GM12878 (cell line): Measurements from ENCODE around the gene IRGC. TPM values are rescaled to one million over a fixed set of nuclear protein-coding genes. Genes with fewer than 3 reads are reported as not detected.

Experiments used
- BRCA1 ChIP-seq: IDR thresholded peaks from 2 replicates; pipeline ENCODE4 v1.6.1; 2011; ENCODE audit warnings: low read depth, low read length, improper control_type of control experiment
- CBX3 ChIP-seq: fragments of 200-600 bp; sonication (generic); IDR thresholded peaks from 2 replicates; pipeline ENCODE4 v1.6.1; 2016; ENCODE audit warnings: low read depth, borderline replicate concordance
- EGR1 ChIP-seq, 2 experiments: IDR thresholded peaks; 1 replicate in 1 of 2; 2 replicates in 1 of 2; pipeline ENCODE4 v1.6.1; 2011 to 2012; ENCODE audit warnings: low read depth in 2 of 2, low read length in 2 of 2, borderline replicate concordance in 1 of 2, mild to moderate bottlenecking in 1 of 2, moderate library complexity in 1 of 2
- EZH2 ChIP-seq: IDR thresholded peaks from 2 replicates; pipeline ENCODE4 v1.6.1; 2012; ENCODE audit warnings: low read depth, mild to moderate bottlenecking, control low read depth, inconsistent platforms, low read length, borderline replicate concordance; ENCODE audit not compliant: control insufficient read depth
- HDAC2 ChIP-seq: fragments of 200-600 bp; sonication (generic); IDR thresholded peaks from 2 replicates; pipeline ENCODE4 v1.6.1; 2017
- LARP7 ChIP-seq: fragments of 450-650 bp; IDR thresholded peaks from 2 replicates; pipeline ENCODE4 v1.6.1; 2017; ENCODE audit warnings: mild to moderate bottlenecking
- MTA3 ChIP-seq: IDR thresholded peaks from 2 replicates; pipeline ENCODE4 v1.6.1; 2012; ENCODE audit warnings: low read length, inconsistent platforms, borderline replicate concordance
- MXI1 ChIP-seq: fragments of 150-350 bp; IDR thresholded peaks from 2 replicates; pipeline ENCODE4 v1.6.1; 2011; ENCODE audit warnings: low read depth, mild to moderate bottlenecking, inconsistent platforms, low read length, improper control_type of control experiment
- PML ChIP-seq: IDR thresholded peaks from 2 replicates; pipeline ENCODE4 v1.6.1; 2012; ENCODE audit warnings: low read length, inconsistent platforms
- POLR2A ChIP-seq: IDR thresholded peaks from 2 replicates; pipeline ENCODE4 v1.6.1; 2011; ENCODE audit warnings: low read depth, mild to moderate bottlenecking, low read length
- RB1 ChIP-seq: fragments of 450-650 bp; formaldehyde crosslinking; IDR thresholded peaks from 2 replicates; pipeline ENCODE4 v1.6.1; 2017; ENCODE audit warnings: mild to moderate bottlenecking, borderline replicate concordance
- SMAD1 ChIP-seq: fragments of 450-650 bp; IDR thresholded peaks from 2 replicates; pipeline ENCODE4 v1.6.1; 2018; ENCODE audit warnings: mild to moderate bottlenecking, low read depth; ENCODE audit not compliant: partially characterized antibody
- SPI1 ChIP-seq: IDR thresholded peaks from 2 replicates; pipeline ENCODE4 v1.6.1; 2011; ENCODE audit warnings: low read depth, mild to moderate bottlenecking, low read length, moderate library complexity, borderline replicate concordance; ENCODE audit not compliant: insufficient read depth
- ZNF274 ChIP-seq: IDR thresholded peaks from one replicate; pipeline ENCODE4 v1.8.0; 2011; ENCODE audit not compliant: insufficient read length, insufficient read depth
- polyA plus RNA-seq, 11 experiments: library from polyadenylated mRNA; depleted of rRNA in 4 of 11; unstranded in 6 of 11; stranded (reverse) in 5 of 11; fragments of >200 nt; fragmentation: Nextera tagmentation in 4 of 11; fragmentation: Illumina TruSeq in 1 of 11; extraction: Ambion mirVana in 4 of 11; extraction: Trizol in 1 of 11; gene quantifications; 1 replicate in 1 of 11; 2 replicates in 10 of 11; pipeline versions ENCODE4 v1.2.1 to v1.2.3, GENCODE V29; 2011 to 2016; ENCODE audit warnings: inconsistent platforms in 2 of 11, missing spikeins in 2 of 11, low read depth in 1 of 11
- total RNA-seq, 4 experiments: library from RNA; depleted of rRNA in 3 of 4; stranded (reverse); fragments of >200 nt in 3 of 4; fragmentation: Illumina TruSeq in 1 of 4; extraction: Trizol in 1 of 4; gene quantifications; 2 replicates each; pipeline versions ENCODE4 v1.2.1 to v1.2.3, GENCODE V29; 2013 to 2021
- TF ChIP-seq, protein P1 (sequence below): IDR thresholded peaks from 2 replicates; pipeline ENCODE4 v1.6.1; 2011; ENCODE audit warnings: low read depth, mild to moderate bottlenecking, low read length, moderate library complexity, borderline replicate concordance; ENCODE audit errors: extremely low read depth
- TF ChIP-seq, protein P2 (sequence below): IDR thresholded peaks from 2 replicates; pipeline ENCODE4 v1.6.1; 2012; ENCODE audit warnings: improper control_type of control experiment, low read depth, low read length; ENCODE audit not compliant: insufficient replicate concordance
- TF ChIP-seq, protein P3 (sequence below): IDR thresholded peaks from 2 replicates; pipeline ENCODE4 v1.6.1; 2011; ENCODE audit warnings: borderline replicate concordance, low read depth, mild to moderate bottlenecking, moderate library complexity, mixed read lengths, low read length; ENCODE audit not compliant: insufficient read depth; ENCODE audit errors: extremely low read length
- TF ChIP-seq, protein P4 (sequence below): fragments of 450-650 bp; conservative IDR thresholded peaks from 2 replicates; pipeline ENCODE4 v1.6.1; 2017; ENCODE audit warnings: mild to moderate bottlenecking, moderate library complexity

The IRGC gene
- total and polyA plus RNA-seq, 10 of the 15 experiments (the other 5 are each of a cell fraction or from before 2014, with no cell fraction given), result 0.04 TPM; not detected in 9

DNA sequence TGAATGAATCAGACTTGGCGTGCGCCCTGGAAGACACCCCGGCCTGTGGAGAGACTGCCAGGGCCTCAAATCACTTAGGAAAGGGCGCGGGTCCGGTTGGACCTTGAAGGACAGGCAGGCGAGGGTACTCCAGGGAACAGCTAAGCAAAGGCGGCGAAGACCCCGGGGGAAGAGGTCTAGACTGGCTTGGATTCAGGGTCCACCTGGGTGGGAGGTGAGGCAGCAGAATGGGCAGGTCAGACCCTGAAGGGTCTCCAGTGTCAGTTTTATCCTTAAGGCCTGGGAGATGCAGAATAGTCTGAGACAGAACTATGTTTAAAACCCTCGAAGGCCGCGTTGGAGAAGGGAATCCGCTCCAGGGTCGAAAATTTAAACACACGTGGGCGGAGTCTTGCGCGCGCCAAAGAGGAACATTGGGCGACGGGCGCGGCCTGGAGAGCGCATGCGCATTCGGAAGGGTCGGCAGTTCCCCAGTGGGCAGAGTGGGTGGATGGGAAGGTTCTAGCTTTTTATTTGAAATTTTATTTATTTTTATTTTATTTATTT is 39.5 kb downstream of the IRGC start (continued):
- no peak for TF ChIP-seq EZH2
- TF ChIP-seq LARP7, result peak; percentile 86
- no peak for TF ChIP-seq CBX3
- TF ChIP-seq RB1, result no peak
- no peak for TF ChIP-seq HDAC2
- TF ChIP-seq, protein P1, sequence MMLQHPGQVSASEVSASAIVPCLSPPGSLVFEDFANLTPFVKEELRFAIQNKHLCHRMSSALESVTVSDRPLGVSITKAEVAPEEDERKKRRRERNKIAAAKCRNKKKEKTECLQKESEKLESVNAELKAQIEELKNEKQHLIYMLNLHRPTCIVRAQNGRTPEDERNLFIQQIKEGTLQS, result no peak
- TF ChIP-seq ZNF274, result no peak
- TF ChIP-seq MXI1, result peak; percentile 27; the same call in 1 of the 2 replicates
- TF ChIP-seq, protein P2, sequence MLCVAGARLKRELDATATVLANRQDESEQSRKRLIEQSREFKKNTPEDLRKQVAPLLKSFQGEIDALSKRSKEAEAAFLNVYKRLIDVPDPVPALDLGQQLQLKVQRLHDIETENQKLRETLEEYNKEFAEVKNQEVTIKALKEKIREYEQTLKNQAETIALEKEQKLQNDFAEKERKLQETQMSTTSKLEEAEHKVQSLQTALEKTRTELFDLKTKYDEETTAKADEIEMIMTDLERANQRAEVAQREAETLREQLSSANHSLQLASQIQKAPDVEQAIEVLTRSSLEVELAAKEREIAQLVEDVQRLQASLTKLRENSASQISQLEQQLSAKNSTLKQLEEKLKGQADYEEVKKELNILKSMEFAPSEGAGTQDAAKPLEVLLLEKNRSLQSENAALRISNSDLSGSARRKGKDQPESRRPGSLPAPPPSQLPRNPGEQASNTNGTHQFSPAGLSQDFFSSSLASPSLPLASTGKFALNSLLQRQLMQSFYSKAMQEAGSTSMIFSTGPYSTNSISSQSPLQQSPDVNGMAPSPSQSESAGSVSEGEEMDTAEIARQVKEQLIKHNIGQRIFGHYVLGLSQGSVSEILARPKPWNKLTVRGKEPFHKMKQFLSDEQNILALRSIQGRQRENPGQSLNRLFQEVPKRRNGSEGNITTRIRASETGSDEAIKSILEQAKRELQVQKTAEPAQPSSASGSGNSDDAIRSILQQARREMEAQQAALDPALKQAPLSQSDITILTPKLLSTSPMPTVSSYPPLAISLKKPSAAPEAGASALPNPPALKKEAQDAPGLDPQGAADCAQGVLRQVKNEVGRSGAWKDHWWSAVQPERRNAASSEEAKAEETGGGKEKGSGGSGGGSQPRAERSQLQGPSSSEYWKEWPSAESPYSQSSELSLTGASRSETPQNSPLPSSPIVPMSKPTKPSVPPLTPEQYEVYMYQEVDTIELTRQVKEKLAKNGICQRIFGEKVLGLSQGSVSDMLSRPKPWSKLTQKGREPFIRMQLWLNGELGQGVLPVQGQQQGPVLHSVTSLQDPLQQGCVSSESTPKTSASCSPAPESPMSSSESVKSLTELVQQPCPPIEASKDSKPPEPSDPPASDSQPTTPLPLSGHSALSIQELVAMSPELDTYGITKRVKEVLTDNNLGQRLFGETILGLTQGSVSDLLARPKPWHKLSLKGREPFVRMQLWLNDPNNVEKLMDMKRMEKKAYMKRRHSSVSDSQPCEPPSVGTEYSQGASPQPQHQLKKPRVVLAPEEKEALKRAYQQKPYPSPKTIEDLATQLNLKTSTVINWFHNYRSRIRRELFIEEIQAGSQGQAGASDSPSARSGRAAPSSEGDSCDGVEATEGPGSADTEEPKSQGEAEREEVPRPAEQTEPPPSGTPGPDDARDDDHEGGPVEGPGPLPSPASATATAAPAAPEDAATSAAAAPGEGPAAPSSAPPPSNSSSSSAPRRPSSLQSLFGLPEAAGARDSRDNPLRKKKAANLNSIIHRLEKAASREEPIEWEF, result no peak
- peak in 1 of 2 experiments; percentile 37; a peak in 2 of 3 replicates for TF ChIP-seq EGR1 (IDR thresholded peaks at IDR 0.05; ENCODE audit: borderline replicate concordance in 1 of 2, low read depth in 2 of 2, low read length in 2 of 2)
- no peak for TF ChIP-seq POLR2A
- peak; percentile 70 for TF ChIP-seq SMAD1
- TF ChIP-seq PML, result 0 out of 2 replicates have a peak, but pooled peaks have one; percentile 19
- TF ChIP-seq, protein P3, sequence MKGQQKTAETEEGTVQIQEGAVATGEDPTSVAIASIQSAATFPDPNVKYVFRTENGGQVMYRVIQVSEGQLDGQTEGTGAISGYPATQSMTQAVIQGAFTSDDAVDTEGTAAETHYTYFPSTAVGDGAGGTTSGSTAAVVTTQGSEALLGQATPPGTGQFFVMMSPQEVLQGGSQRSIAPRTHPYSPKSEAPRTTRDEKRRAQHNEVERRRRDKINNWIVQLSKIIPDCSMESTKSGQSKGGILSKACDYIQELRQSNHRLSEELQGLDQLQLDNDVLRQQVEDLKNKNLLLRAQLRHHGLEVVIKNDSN, result no peak
- no peak for TF ChIP-seq MTA3
- TF ChIP-seq BRCA1, result no peak
- 0 out of 2 replicates have a peak, but pooled peaks have one; percentile 18 for TF ChIP-seq SPI1
- TF ChIP-seq, protein P4, sequence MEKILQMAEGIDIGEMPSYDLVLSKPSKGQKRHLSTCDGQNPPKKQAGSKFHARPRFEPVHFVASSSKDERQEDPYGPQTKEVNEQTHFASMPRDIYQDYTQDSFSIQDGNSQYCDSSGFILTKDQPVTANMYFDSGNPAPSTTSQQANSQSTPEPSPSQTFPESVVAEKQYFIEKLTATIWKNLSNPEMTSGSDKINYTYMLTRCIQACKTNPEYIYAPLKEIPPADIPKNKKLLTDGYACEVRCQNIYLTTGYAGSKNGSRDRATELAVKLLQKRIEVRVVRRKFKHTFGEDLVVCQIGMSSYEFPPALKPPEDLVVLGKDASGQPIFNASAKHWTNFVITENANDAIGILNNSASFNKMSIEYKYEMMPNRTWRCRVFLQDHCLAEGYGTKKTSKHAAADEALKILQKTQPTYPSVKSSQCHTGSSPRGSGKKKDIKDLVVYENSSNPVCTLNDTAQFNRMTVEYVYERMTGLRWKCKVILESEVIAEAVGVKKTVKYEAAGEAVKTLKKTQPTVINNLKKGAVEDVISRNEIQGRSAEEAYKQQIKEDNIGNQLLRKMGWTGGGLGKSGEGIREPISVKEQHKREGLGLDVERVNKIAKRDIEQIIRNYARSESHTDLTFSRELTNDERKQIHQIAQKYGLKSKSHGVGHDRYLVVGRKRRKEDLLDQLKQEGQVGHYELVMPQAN, result peak; percentile 91
